Ovary (tissue), 9 donors: ENCODE results near the gene LRMDA. TPM values are rescaled to one million over a fixed set of nuclear protein-coding genes. Genes with fewer than 3 reads are reported as not detected.

ENCODE experiments used
- DNase-seq, 5 donors: peaks; one replicate each; pipeline ENCODE4 v3.0.0-alpha.2; 2019 to 2020
- H3K27ac ChIP-seq, 2 donors: fragments of 200-600 bp; one replicate each; pipeline versions ENCODE4 v1.5.1 to v1.8.0; 2019 to 2022
- H3K27me3 ChIP-seq: fragments of 200-600 bp; one replicate; pipeline ENCODE4 v1.8.0; 2022
- H3K36me3 ChIP-seq: fragments of 200-600 bp; sonication (generic); one replicate; pipeline ENCODE4 v1.5.1; 2019
- H3K4me1 ChIP-seq: one replicate; pipeline ENCODE4 v1.8.1; 2013; ENCODE audit warnings: mild to moderate bottlenecking, moderate library complexity; ENCODE audit not compliant: insufficient read depth
- H3K4me3 ChIP-seq: fragments of 200-600 bp; sonication (generic); one replicate; pipeline ENCODE4 v1.5.1; 2017
- H3K9me3 ChIP-seq, 2 donors: fragments of 200-600 bp in 1 of 2; sonication (generic) in 1 of 2; one replicate each; pipeline versions ENCODE4 v1.5.1 to v1.8.1; 2013 to 2019; ENCODE audit warnings: mild to moderate bottlenecking in 1 of 2, moderate library complexity in 1 of 2
- EP300 ChIP-seq: sonication (generic); formaldehyde crosslinking; IDR thresholded peaks from one replicate; pipeline ENCODE4 v1.6.1; 2017; ENCODE audit warnings: antibody characterized with exemption
- POLR2A ChIP-seq: fragments of 450-650 bp; IDR thresholded peaks from one replicate; pipeline ENCODE4 v1.6.1; 2017; ENCODE audit warnings: antibody characterized with exemption, mild to moderate bottlenecking, moderate library complexity
- WGBS, 3 donors: extraction: QIAGEN DNeasy Blood & Tissue Kit in 1 of 3; methylation state at CpG; one replicate each; pipeline versions ENCODE4 v1.1.5 to v1.1.7; 2013 to 2017; 5-methylcytosine and 5-hydroxymethylcytosine counted together
- intact Hi-C, 4 donors: fragments of 100-400 bp; cut with DNase I; formaldehyde crosslinking; loops; one replicate each; pipeline versions ENCODE4 v1.11.0 to v1.15.1; 2022 to 2023
- polyA plus RNA-seq, 2 donors: library from polyadenylated mRNA; stranded (reverse); fragments of 200-250 nt in 1 of 2; fragments of 350-450 nt in 1 of 2; fragmentation: Illumina TruSeq in 1 of 2; extraction: RNeasy Lipid Tissue Mini Kit (QIAGEN cat#74804) in 1 of 2; gene quantifications; one replicate each; pipeline ENCODE4 v1.2.3, GENCODE V29; 2013 to 2014
- total RNA-seq, 7 donors: library from RNA; depleted of rRNA in 2 of 7; stranded (reverse); fragments of >200 nt in 2 of 7; fragmentation: NEBNext Ultra II Directional in 3 of 7; extraction: Animal tissue kit (Norgen Biotek cat#: 25700) in 3 of 7; gene quantifications; one replicate each; pipeline versions ENCODE4 v1.1.0 to v1.2.4, GENCODE V29; 2016 to 2023
- TF ChIP-seq, protein P1 (sequence below), 3 donors: fragments of 450-650 bp in 2 of 3; fragments of 200-600 bp in 1 of 3; IDR thresholded peaks; one replicate each; pipeline versions ENCODE4 v1.5.1 to v1.8.0; 2016 to 2022; ENCODE audit warnings: antibody characterized with exemption in 3 of 3, mild to moderate bottlenecking in 1 of 3
- donor health status: DM: no; HTN: no; CAD: no; lungs with moderate emphysema.
- donor health status: DM: no; HTN: no; CAD: no.
- donor health status: Bipolar disorder and iron deficiency.
- donor health status: DM: yes; HTN: yes; CAD: no.
- donor health status: DM: no; HTN: no; CAD: no.
- donor health status: DM: yes; HTN: yes; CAD: no.

The LRMDA gene
- total and polyA plus RNA-seq, 9 donors, result 14.8 to 30.7 (median 22.9) TPM

DNA sequence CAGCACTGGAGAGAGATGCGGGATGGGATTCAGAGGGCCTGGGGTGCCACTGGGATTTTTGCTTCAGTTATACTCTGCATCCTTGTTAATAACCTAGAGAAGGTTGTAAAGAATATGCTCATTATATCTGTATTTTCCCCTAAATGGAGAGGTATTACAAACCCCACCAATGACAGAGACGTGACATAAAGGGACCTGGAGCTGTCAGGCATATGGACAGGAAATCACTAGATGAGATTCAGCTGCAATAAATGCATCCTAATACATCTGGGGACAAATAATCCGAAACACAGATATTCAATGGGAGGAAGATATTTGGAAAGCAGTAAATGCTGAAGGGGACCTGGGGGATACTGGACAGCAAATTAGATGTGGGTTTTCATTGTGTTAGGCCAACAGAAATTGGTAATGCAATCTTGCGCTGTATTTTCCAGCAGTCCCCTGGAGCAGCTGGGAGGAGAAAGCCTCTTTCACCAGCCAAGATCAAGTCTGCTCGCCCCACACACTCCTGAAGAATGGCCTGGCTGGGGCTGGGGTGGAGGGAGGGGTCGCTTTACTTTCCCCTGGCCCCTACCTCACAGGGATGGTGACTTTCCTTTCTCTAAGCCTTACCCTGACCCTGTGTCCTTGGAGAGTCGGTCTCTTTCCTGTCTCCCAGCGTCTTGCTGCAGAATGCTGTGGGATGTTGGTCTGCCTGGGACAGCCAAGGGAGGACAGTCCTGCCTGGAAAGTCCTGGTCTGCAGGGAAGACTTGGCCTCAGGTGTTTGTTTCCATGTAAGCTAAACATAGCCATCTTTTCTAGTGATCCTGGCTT, 653.8 kb downstream of the LRMDA start:
- intact Hi-C loops, result loop anchor here in 1 of 4 donors (5.0 to 10.0 kb wide), 2 partner anchors 160 to 678 kb away; no protein-coding TSS in a partner anchor
- TF ChIP-seq POLR2A (no peak), EP300 (no peak)
- TF ChIP-seq, protein P1, sequence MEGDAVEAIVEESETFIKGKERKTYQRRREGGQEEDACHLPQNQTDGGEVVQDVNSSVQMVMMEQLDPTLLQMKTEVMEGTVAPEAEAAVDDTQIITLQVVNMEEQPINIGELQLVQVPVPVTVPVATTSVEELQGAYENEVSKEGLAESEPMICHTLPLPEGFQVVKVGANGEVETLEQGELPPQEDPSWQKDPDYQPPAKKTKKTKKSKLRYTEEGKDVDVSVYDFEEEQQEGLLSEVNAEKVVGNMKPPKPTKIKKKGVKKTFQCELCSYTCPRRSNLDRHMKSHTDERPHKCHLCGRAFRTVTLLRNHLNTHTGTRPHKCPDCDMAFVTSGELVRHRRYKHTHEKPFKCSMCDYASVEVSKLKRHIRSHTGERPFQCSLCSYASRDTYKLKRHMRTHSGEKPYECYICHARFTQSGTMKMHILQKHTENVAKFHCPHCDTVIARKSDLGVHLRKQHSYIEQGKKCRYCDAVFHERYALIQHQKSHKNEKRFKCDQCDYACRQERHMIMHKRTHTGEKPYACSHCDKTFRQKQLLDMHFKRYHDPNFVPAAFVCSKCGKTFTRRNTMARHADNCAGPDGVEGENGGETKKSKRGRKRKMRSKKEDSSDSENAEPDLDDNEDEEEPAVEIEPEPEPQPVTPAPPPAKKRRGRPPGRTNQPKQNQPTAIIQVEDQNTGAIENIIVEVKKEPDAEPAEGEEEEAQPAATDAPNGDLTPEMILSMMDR (IDR thresholded peaks at IDR 0.05), result no peak
- no peak for DNase-seq
- no peak overlapping the region for H3K4me3 ChIP-seq
- 83 to 91% (median 90%) methylated on average over 8 of the region's 8 CpGs for WGBS, 3 donors
- H3K27me3 ChIP-seq, result no peaks in the 10 kb centered on the region
- no peaks in the 10 kb centered on the region for H3K36me3 ChIP-seq
- peaks cover 18% of the 10 kb centered on the region for H3K4me1 ChIP-seq
- no peak overlapping the region for H3K27ac ChIP-seq
- no peaks in the 10 kb centered on the region for H3K9me3 ChIP-seq

DNA sequence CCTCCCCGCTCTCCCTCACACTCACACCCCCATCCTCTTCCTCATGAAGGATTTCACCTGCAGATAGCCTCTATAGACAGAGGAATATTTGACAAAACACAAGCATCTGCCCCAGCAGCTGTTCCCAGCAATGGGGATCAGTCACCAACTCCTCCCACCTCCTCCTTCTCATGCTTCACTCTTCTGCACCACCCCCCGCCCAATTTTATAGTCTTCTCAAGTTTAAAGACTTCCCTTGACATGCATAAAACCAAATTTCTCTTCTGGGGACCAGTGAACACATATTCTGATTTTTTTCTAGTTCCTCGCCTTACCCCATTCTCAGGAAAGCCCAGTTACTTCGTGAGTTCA, 654.4 kb downstream of the LRMDA start:
- Histone ChIP-seq H3K27ac (peak overlapping the region in 1 of 2 donors; percentile 28), H3K4me1 (peaks cover 16% of the 10 kb centered on the region), H3K36me3 (no peaks in the 10 kb centered on the region), H3K27me3 (no peaks in the 10 kb centered on the region), H3K9me3 (no peaks in the 10 kb centered on the region), H3K4me3 (no peak overlapping the region)
- WGBS, 3 donors, result 86 to 97% (median 94%) methylated on average over 4 of the region's 4 CpGs
- intact Hi-C loops, result loop anchor here in 1 of 4 donors (5.0 to 10.0 kb wide), 2 partner anchors 159 to 678 kb away; no protein-coding TSS in a partner anchor
- TF ChIP-seq EP300 (no peak), POLR2A (no peak)
- TF ChIP-seq, protein P1 (IDR thresholded peaks at IDR 0.05), result no peak
- no peak for DNase-seq

DNA sequence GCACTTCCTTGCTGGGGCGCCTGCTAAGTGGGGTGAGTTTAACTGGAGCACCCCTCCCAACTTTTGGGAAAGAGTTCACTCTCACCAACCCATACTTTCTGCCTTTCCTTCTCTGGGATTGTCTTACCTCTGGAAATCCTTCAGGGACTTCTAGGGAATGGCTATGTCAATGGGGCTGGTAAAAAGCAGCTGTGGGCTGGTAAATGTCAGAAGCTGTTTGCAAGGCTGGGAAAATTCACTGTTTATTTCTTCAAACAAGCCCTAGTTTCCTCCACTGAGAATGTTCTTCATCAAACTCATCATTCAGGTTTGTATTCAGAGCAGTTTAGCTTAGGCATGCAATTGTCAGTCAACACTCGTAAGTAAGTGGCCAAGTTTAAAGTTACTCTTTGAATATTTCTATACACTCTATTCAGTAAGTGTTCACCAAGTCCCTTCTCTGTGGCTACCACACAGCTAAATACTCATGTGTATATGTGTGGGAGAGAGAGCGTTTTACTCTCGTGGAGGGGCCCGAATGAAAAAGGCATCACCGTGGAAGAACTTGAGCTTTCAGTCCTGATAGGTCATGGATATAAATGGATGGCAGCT, 654.8 kb downstream of the LRMDA start:
- no peak for DNase-seq
- no peaks in the 10 kb centered on the region for H3K36me3 ChIP-seq
- H3K27me3 ChIP-seq, result no peaks in the 10 kb centered on the region
- H3K27ac ChIP-seq, result peak overlapping the region; percentile 25 to 28
- peaks cover 16% of the 10 kb centered on the region for H3K4me1 ChIP-seq
- intact Hi-C loops, result loop anchor here in 1 of 4 donors (5.0 to 10.0 kb wide), 2 partner anchors 159 to 679 kb away; no protein-coding TSS in a partner anchor
- 26 to 33% (median 27%) methylated on average over 6 of the region's 6 CpGs for WGBS, 3 donors
- TF ChIP-seq, protein P1 (IDR thresholded peaks at IDR 0.05), result no peak
- TF ChIP-seq EP300 (no peak), POLR2A (no peak)
- no peak overlapping the region for H3K4me3 ChIP-seq
- no peaks in the 10 kb centered on the region for H3K9me3 ChIP-seq

DNA sequence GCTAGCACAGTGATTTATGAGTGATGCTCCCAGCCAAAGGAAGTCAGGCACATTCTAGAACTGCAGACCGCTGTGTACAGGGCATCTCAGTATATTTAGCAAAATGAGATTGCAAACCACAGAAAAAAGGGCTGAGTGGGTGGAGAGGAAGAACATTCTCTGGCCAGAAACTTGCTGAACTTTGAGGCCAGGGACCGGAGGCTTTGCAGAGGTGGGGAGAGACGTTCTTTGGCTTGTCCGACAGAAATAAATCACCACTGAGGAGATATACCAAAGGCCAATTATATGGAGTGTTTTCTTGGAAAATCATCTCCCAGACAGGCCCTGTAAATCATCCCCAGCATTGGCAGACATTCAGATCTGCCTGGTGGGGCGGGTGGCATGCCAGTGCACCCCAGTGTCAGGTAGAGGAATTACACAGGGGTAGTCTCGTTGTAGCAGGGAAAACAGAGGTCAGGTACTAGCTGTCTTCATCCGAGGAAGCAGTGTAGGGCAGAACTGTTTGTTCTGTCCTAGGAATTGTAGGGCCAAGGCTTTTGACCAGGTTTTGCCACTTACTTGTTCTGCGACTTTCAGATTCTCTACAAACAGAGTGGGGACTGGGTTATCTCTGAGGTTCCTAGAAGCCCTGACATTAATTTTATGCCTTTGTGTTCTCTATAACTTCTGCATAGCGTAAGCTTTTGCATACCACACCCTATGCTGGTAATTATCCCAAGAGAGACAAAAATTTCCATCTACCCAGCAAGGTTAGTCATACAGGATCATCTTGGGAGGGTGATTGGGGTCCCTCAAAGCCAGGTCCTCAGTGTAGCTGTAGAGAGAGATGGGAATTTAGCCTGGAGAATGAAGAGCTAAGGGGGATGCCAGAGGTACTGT, 655.6 kb downstream of the LRMDA start:
- WGBS, 3 donors, result 12 to 20% (median 19%) methylated on average over 9 of the region's 9 CpGs
- Histone ChIP-seq H3K4me3 (no peak overlapping the region), H3K27me3 (no peaks in the 10 kb centered on the region), H3K4me1 (peaks cover 16% of the 10 kb centered on the region), H3K27ac (peak overlapping the region; percentile 25 to 28), H3K9me3 (no peaks in the 10 kb centered on the region), H3K36me3 (no peaks in the 10 kb centered on the region)
- TF ChIP-seq, protein P1 (IDR thresholded peaks at IDR 0.05), result peak; percentile 49 to 65 (median 59)
- TF ChIP-seq EP300, result no peak
- no peak for TF ChIP-seq POLR2A
- DNase-seq, result peak; percentile 76 to 84 (median 83)
- intact Hi-C loops, result loop anchor here in 1 of 4 donors (5.0 to 10.0 kb wide), 2 partner anchors 158 to 680 kb away; no protein-coding TSS in a partner anchor
